Panc1 (cell line): ENCODE data around the gene KCNK5. TPM values are rescaled to one million over a fixed set of nuclear protein-coding genes. Genes with fewer than 3 reads are reported as not detected.

Experiments
- ATAC-seq: fragments of 200-7000 bp; cut with Tn5 transposase; 2 replicates; pipeline ENCODE4 v1.9.1; 2020; ENCODE audit warnings: mild to moderate bottlenecking, moderate library complexity
- BruUV-seq: library from RNA; stranded (reverse); fragments of 400-500 nt; replicated peaks from 2 replicates; lab custom pipeline; 2021; lab: Mats Ljungman, UMichigan
- CTCF ChIA-PET: fragments of 300-600 bp; sonication (Branson Sonifier 250); formaldehyde crosslinking; loops from one replicate; lab custom pipeline; 2022; ENCODE audit warnings: antibody characterized with exemption; lab: Charles Lee
- POLR2A ChIA-PET: fragments of 300-600 bp; sonication (Branson Sonifier 250); formaldehyde crosslinking; loops from one replicate; lab custom pipeline; 2022; ENCODE audit warnings: antibody characterized with exemption; lab: Charles Lee
- DNase-seq: peaks from one replicate; pipeline ENCODE4 v3.0.0-alpha.2; 2010; ENCODE audit warnings: low read depth, low spot score
- H3K27ac ChIP-seq: 2 replicates; pipeline ENCODE4 v1.5.1; 2011; ENCODE audit warnings: mild to moderate bottlenecking, low read length, inconsistent platforms
- H3K27me3 ChIP-seq: fragments of 200-500 bp; sonication (Bioruptor generic); 2 replicates; pipeline ENCODE4 v1.6.0; 2014; ENCODE audit warnings: low read length, inconsistent platforms; ENCODE audit not compliant: control insufficient read depth, insufficient read depth
- H3K36me3 ChIP-seq: fragments of 200-500 bp; sonication (Bioruptor generic); 2 replicates; pipeline ENCODE4 v1.5.1; 2014; ENCODE audit warnings: inconsistent platforms, mild to moderate bottlenecking, low read length, moderate library complexity; ENCODE audit not compliant: control insufficient read depth, insufficient read depth
- H3K4me1 ChIP-seq: 2 replicates; pipeline ENCODE4 v1.5.1; 2011; ENCODE audit warnings: inconsistent platforms, mild to moderate bottlenecking, low read length, moderate library complexity; ENCODE audit not compliant: control insufficient read depth, insufficient read depth
- H3K4me3 ChIP-seq, 2 experiments: 2 replicates each; pipeline ENCODE4 v1.5.1; 2011 to 2012; ENCODE audit warnings: low read depth in 2 of 2, low read length in 2 of 2, mild to moderate bottlenecking in 2 of 2, inconsistent platforms in 1 of 2, moderate library complexity in 1 of 2
- H3K9me3 ChIP-seq: fragments of 200-500 bp; sonication (Bioruptor generic); 2 replicates; pipeline ENCODE4 v1.5.1; 2014; ENCODE audit warnings: low read depth, mild to moderate bottlenecking, inconsistent platforms, low read length, moderate library complexity; ENCODE audit not compliant: control insufficient read depth, insufficient read depth
- CTCF ChIP-seq: fragments of 450-650 bp; IDR thresholded peaks from 2 replicates; pipeline ENCODE4 v1.5.1; 2017; ENCODE audit warnings: mild to moderate bottlenecking
- POLR2AphosphoS5 ChIP-seq: IDR thresholded peaks from 2 replicates; pipeline ENCODE4 v1.6.1; 2012; ENCODE audit warnings: mild to moderate bottlenecking, low read depth, low read length, moderate library complexity
- REST ChIP-seq, 2 experiments: IDR thresholded peaks; 2 replicates each; pipeline ENCODE4 v1.6.1; 2011 to 2012; ENCODE audit warnings: low read depth in 2 of 2, control low read depth in 1 of 2, low read length in 1 of 2, mild to moderate bottlenecking in 1 of 2, moderate library complexity in 1 of 2; ENCODE audit not compliant: insufficient read depth in 1 of 2
- SIN3A ChIP-seq: IDR thresholded peaks from 2 replicates; pipeline ENCODE4 v1.6.1; 2012; ENCODE audit warnings: low read depth, mild to moderate bottlenecking, low read length, moderate library complexity, borderline replicate concordance; ENCODE audit not compliant: insufficient read depth
- TCF7L2 ChIP-seq: IDR thresholded peaks from 2 replicates; pipeline ENCODE4 v1.6.1; 2011; ENCODE audit warnings: mild to moderate bottlenecking, low read depth, low read length, inconsistent platforms
- in situ Hi-C: cut with HindIII; loops from 2 replicates; pipeline ENCODE4 v1.10.0; 2016; ENCODE audit warnings: low sequenced_read_pairs, low pct_unique_long_range_greater_than_20kb
- intact Hi-C: fragments of 100-400 bp; cut with micrococcal nuclease; formaldehyde crosslinking; loops from one replicate; pipeline ENCODE4 v1.10.0; 2022; ENCODE audit not compliant: unreplicated experiment
- total RNA-seq: library from RNA; stranded (reverse); gene quantifications from one replicate; pipeline ENCODE4 v1.2.1, GENCODE V29; 2021; ENCODE audit not compliant: unreplicated experiment

The KCNK5 gene
- total RNA-seq, 1 experiment from 2014 or later = 0.77 TPM

GRCh38 chr6:39273406-39273821, 44.1 kb upstream of the KCNK5 start:
- in situ Hi-C loops (no loop called here), intact Hi-C loops (no loop called here)
- no TSS peak for BruUV-seq
- Histone ChIP-seq H3K27me3 (no peaks in the 10 kb centered on the region; the same call in 1 of the 2 replicates), H3K9me3 (no peaks in the 10 kb centered on the region), H3K27ac (no peak overlapping the region), H3K4me3 (no peak overlapping the region), H3K4me1 (no peaks in the 10 kb centered on the region), H3K36me3 (no peaks in the 10 kb centered on the region)
- CTCF ChIA-PET = no interaction called here
- no peak for TF ChIP-seq POLR2AphosphoS5
- no peak for TF ChIP-seq SIN3A
- TF ChIP-seq REST (IDR thresholded peaks at IDR 0.05; ENCODE audit: insufficient read depth in 1 of 2, low read depth in 2 of 2, low read length in 1 of 2) = no peak
- no peak for TF ChIP-seq CTCF
- no peak for TF ChIP-seq TCF7L2
- POLR2A ChIA-PET = no interaction called here
- DNase-seq (no peak), ATAC-seq (no peak)

- BruUV-seq = no TSS peak
- H3K27ac ChIP-seq = no peak overlapping the region
- ChIA-PET POLR2A (no interaction called here), CTCF (no interaction called here)
- DNase-seq (no peak), ATAC-seq (no peak)
- in situ Hi-C loops (no loop called here), intact Hi-C loops (no loop called here)
- H3K4me1 ChIP-seq = no peaks in the 10 kb centered on the region
- no peak for TF ChIP-seq POLR2AphosphoS5
- TF ChIP-seq TCF7L2 = no peak
- no peaks in the 10 kb centered on the region for H3K27me3 ChIP-seq
- no peak overlapping the region for H3K4me3 ChIP-seq
- no peaks in the 10 kb centered on the region for H3K36me3 ChIP-seq
- H3K9me3 ChIP-seq = no peaks in the 10 kb centered on the region
Measured at GRCh38 chr6:39269961-39270360, 40.7 kb upstream of the KCNK5 start.

GRCh38 chr6:39268721-39269120, 39.4 kb upstream of the KCNK5 start:
- no peak overlapping the region for H3K27ac ChIP-seq
- ATAC-seq = no peak
- no peaks in the 10 kb centered on the region for H3K4me1 ChIP-seq
- H3K4me3 ChIP-seq = no peak overlapping the region
- TF ChIP-seq TCF7L2 (no peak), POLR2AphosphoS5 (no peak), CTCF (no peak), REST (IDR thresholded peaks at IDR 0.05; ENCODE audit: insufficient read depth in 1 of 2, low read depth in 2 of 2, low read length in 1 of 2) (no peak), SIN3A (no peak)
- no peaks in the 10 kb centered on the region for H3K9me3 ChIP-seq
- ChIA-PET CTCF (no interaction called here), POLR2A (no interaction called here)
- no TSS peak for BruUV-seq
- in situ Hi-C loops = no loop called here
- H3K27me3 ChIP-seq = no peaks in the 10 kb centered on the region
- intact Hi-C loops = no loop called here
- H3K36me3 ChIP-seq = no peaks in the 10 kb centered on the region
- no peak for DNase-seq
